GM06990 (cell line): ENCODE results near the gene FYB2.

Experiments used
- DNase-seq: peaks from one replicate; pipeline ENCODE4 v3.0.0-alpha.2; 2011; ENCODE audit not compliant: insufficient read length; ENCODE audit errors: extremely low read depth
- H3K27me3 ChIP-seq: replicated peaks from 2 replicates; pipeline ENCODE4 v1.6.0; 2011; ENCODE audit warnings: low read length; ENCODE audit not compliant: control insufficient read depth, insufficient read depth
- H3K36me3 ChIP-seq: 2 replicates; pipeline ENCODE4 v1.5.1; 2011; ENCODE audit warnings: low read length; ENCODE audit not compliant: control insufficient read depth, insufficient read depth
- H3K4me3 ChIP-seq: replicated peaks from 2 replicates; pipeline ENCODE4 v1.5.1; 2011; ENCODE audit warnings: low read depth, mild to moderate bottlenecking, control low read depth, low read length
- TF ChIP-seq, protein P1 (sequence below): IDR thresholded peaks from 2 replicates; pipeline ENCODE4 v1.5.1; 2011; ENCODE audit warnings: low read length, control low read depth, mild to moderate bottlenecking, inconsistent platforms; ENCODE audit not compliant: insufficient read depth, poor library complexity, severe bottlenecking

Gene FYB2

DNA sequence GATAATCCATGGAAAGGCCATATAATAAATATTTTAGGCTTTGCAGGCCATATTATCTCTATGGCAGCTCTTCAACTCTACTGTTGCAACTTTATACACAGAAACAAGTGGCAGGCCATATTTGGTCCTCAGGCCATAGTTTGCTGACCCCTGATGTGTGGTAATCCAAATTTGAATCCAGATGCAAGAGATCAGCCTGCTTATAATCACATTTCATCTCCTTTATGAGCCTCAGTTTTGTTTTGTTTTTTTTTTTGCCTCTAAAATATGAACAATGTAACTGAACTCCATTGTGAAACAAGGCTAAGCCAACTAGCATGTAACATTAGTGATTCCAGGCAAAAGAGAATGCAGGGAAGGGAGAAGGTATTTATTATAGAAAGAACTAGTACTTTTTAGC is 92.5 kb downstream of the FYB2 start:
- Histone ChIP-seq H3K36me3 (no peaks in the 10 kb centered on the region), H3K4me3 (no peak overlapping the region), H3K27me3 (no peaks in the 10 kb centered on the region)
- DNase-seq: no peak
- TF ChIP-seq, protein P1, sequence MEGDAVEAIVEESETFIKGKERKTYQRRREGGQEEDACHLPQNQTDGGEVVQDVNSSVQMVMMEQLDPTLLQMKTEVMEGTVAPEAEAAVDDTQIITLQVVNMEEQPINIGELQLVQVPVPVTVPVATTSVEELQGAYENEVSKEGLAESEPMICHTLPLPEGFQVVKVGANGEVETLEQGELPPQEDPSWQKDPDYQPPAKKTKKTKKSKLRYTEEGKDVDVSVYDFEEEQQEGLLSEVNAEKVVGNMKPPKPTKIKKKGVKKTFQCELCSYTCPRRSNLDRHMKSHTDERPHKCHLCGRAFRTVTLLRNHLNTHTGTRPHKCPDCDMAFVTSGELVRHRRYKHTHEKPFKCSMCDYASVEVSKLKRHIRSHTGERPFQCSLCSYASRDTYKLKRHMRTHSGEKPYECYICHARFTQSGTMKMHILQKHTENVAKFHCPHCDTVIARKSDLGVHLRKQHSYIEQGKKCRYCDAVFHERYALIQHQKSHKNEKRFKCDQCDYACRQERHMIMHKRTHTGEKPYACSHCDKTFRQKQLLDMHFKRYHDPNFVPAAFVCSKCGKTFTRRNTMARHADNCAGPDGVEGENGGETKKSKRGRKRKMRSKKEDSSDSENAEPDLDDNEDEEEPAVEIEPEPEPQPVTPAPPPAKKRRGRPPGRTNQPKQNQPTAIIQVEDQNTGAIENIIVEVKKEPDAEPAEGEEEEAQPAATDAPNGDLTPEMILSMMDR: no peak

DNA sequence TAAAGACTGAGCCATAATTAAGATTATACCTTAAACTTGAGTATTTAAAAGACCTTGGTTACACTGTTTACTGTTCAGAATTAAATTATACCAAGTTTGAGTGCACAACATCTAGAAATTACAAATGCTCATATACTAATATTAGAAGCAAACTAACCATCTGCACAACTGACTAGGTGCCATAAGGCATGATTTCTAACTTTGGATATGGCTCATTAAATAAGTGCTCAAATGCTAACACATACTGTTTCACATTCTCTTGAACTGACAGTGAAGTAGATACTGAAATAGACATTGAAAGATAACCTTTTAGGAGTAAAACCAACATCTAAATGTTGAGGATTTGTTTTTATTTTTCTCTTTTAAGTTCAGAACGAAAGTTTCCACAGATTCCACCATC is 100.0 kb downstream of the FYB2 start:
- Histone ChIP-seq H3K4me3 (no peak overlapping the region), H3K36me3 (no peaks in the 10 kb centered on the region), H3K27me3 (no peaks in the 10 kb centered on the region)
- no peak for DNase-seq
- TF ChIP-seq, protein P1: no peak

DNA sequence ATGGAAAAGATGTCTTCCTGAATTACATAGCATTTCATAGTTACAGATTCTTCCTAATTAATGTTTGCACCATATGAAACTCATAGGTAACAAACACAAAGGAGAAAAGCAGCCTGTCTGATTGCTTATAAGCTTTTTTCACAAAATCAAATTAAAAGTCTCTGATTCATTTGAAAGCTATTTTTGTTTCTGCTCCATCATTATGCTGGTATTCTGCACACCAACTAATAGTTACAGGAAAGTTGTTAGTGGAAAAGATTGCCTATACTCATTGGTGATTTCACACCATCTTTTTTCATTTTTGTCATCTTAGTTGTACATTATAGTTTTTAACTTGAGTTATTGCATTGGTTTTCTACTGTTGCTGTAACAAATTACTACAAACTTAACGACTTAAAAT is 104.0 kb downstream of the FYB2 start:
- DNase-seq: no peak
- TF ChIP-seq, protein P1: no peak
- Histone ChIP-seq H3K36me3 (no peaks in the 10 kb centered on the region), H3K27me3 (no peaks in the 10 kb centered on the region), H3K4me3 (no peak overlapping the region)

DNA sequence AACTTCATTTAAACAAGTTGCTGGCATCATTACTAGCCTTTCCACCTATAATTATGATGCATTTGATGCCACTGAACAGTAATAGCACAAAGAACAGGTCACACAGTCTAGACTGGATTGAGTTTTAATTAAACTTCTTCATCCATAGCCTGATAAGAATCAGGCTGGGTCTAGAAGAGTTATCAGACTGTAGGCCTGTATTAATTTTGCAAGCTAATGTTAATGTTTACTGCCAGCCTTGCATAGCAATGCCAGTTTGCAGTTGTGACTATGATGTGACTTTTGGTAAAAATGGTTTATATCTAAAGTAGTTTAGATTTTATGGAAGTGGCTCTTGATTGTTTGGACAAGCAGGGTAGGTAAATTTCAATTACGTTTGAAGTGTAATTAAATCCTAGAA is 106.1 kb downstream of the FYB2 start:
- Histone ChIP-seq H3K36me3 (no peaks in the 10 kb centered on the region), H3K27me3 (no peaks in the 10 kb centered on the region), H3K4me3 (no peak overlapping the region)
- TF ChIP-seq, protein P1: no peak
- DNase-seq: no peak

DNA sequence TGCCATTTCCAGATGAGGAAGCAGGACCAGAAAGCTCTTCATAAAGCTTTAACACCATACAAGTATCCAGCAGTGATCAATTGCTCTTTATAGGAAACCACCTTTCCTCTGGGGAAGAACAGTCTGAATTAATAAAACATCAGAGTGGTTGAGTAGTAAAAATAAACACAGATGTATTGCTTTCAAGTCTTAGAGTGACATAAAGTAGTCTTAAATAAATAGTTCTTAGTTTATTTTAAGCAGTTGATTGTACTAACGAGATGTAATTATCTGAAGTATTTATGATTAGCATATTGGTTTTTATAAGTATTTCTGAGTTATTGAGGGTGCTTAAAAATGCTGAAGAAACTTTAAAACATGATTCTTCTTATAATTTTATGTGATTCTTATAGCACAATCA is 107.1 kb downstream of the FYB2 start:
- no peak for DNase-seq
- no peak overlapping the region for H3K4me3 ChIP-seq
- H3K36me3 ChIP-seq: no peaks in the 10 kb centered on the region
- H3K27me3 ChIP-seq: no peaks in the 10 kb centered on the region
- TF ChIP-seq, protein P1: no peak

DNA sequence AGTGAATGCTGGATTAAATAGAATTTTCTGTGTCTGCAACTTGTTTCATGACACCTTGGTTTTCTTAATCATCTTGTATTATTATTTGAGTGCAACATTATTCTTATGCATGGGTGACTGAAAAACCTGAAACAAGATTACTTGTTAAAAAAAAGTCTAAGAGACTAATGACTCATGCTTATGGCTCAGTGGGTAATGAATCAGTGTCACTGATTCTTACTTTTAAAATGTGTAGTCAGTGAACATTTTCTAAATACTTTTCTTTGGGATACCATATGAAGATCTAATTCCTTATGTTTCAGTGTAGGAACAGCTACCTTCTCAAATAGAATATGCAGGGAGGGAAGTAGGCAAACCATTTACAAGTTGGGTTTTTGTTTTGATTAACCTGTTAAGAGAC is 108.6 kb downstream of the FYB2 start:
- DNase-seq: no peak
- Histone ChIP-seq H3K4me3 (no peak overlapping the region), H3K36me3 (no peaks in the 10 kb centered on the region), H3K27me3 (no peaks in the 10 kb centered on the region)
- TF ChIP-seq, protein P1: no peak
